NCI-H460 (cell line): ENCODE results near the gene USP53. TPM values are rescaled to one million over a fixed set of nuclear protein-coding genes. Genes with fewer than 3 reads are reported as not detected.
A peak's percentile ranks its signal among the peaks of the same experiment; 100 is the strongest.
"Not testable (repeated sequence)": the region's sequence is repeated elsewhere in the genome, so short reads cannot be mapped to it uniquely, and the experiment has no call there.

Source experiments
- DNase-seq: peaks from one replicate; pipeline ENCODE4 v3.0.0-alpha.2; 2016; ENCODE audit warnings: low read depth; ENCODE audit errors: extremely low read depth
- total RNA-seq: library from RNA; depleted of rRNA; stranded (reverse); fragments of >200 nt; shearing (Covaris generic); gene quantifications from 2 replicates; pipeline ENCODE4 v1.2.3, GENCODE V29; 2014

USP53 gene
- total RNA-seq, 1 experiment from 2014 or later, result 31.1 TPM

DNA sequence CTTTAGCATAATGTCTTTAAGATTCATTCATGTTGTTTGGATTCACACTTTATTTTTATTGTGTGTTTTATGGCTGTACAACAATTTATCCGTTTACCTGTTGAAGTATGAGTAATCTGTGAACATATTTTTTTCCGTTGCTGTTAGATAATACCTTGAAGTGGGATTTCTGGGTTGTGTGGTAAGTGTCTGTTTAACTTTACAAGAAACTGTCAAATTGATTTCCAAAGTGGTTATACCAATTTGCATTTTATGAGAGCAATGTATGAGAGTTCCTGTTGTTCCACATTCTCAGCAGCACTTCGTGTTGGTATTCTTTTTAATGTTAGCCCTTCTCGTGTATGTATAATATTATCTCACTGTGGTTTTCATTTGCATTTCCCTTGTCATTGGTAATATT lies 53.6 kb downstream of the USP53 start:
- no peak for DNase-seq

DNA sequence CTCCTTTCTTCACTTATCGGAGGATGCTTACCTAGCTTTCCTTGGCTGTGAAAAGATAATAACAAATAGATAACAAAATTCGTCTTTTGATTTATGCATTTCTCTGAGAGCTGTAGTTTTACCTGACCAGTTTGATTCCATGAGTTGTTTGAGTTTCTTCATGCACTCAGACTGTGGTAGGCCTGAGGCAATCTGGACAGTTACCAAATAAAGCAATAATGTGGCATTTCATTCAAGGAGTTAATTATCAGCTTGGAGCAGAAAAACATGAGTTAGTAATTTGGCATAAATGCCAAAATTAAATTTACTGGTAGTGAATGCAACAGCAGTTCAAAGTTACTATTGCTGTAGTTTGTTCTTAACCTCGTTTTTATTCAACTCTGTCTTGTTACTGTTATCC lies 56.0 kb downstream of the USP53 start:
- DNase-seq, result no peak

DNA sequence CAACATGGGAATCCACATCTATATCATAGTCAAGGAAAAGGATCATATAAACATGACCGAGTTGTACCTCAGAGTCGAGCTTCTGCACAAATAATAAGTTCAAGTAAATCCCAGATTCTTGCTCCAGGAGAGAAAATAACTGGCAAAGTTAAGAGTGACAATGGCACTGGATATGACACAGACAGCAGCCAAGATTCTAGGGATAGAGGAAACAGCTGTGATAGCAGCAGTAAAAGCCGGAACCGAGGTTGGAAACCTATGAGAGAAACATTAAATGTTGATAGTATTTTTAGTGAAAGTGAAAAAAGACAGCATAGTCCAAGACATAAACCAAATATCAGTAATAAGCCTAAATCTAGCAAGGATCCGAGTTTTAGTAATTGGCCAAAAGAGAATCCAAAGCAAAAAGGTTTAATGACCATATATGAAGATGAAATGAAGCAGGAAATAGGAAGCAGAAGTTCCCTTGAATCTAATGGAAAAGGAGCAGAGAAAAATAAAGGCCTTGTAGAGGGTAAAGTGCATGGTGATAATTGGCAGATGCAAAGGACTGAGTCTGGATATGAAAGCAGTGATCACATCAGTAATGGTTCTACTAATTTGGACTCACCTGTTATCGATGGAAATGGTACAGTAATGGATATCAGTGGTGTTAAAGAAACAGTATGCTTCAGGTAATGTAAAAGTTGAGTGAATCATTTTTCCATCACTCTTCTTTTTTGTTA lies 59.0 kb downstream of the USP53 start:
- no peak for DNase-seq

DNA sequence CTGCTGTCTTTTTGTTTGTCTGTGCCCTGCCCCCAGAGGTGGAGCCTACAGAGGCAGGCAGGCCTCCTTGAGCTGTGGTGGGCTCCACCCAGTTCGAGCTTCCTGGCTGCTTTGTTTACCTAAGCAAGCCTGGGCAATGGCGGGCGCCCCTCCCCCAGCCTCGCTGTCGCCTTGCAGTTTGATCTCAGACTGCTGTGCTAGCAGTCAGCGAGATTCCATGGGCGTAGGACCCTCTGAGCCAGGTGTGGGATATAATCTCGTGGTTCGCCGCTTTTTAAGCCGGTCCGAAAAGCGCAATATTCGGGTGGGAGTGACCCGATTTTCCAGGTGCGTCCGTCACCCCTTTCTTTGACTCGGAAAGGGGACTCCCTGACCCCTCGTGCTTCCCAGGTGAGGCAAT lies 67.0 kb downstream of the USP53 start:
- not testable (repeated sequence) for DNase-seq

DNA sequence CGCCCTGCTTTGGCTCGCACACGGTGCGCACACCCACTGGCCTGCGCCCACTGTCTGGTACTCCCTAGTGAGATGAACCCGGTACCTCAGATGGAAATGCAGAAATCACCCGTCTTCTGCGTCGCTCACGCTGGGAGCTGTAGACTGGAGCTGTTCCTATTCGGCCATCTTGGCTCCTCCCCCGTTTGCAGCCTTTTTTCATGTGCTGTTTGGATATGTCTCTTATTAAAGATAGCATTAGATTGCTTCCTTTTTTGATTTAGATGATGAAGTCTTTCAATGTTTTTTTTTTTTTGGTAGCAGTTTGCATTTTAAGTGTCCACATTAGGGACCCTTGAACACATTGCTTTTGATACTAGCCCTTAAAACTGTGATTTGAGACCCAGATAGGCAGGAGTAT lies 67.4 kb downstream of the USP53 start:
- DNase-seq, result not testable (repeated sequence)

DNA sequence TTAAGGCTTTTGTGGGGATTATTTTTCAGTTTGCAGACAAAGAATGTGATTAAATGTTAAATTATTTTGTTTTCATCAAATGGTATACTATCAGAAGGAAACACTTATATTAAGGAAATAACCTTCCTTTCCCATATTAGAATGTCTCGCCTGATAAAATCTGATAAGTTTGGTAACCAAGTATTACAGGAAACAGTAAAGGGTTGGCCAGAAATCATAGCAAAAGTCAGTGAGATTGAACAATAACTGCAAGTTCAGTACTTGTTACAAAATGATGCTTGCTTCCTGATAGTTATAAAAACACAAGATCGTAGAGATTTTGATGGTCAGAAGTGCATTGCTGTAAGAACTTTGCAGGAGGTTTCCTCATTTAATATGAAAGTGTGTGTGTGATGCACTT lies 68.9 kb downstream of the USP53 start:
- no peak for DNase-seq

DNA sequence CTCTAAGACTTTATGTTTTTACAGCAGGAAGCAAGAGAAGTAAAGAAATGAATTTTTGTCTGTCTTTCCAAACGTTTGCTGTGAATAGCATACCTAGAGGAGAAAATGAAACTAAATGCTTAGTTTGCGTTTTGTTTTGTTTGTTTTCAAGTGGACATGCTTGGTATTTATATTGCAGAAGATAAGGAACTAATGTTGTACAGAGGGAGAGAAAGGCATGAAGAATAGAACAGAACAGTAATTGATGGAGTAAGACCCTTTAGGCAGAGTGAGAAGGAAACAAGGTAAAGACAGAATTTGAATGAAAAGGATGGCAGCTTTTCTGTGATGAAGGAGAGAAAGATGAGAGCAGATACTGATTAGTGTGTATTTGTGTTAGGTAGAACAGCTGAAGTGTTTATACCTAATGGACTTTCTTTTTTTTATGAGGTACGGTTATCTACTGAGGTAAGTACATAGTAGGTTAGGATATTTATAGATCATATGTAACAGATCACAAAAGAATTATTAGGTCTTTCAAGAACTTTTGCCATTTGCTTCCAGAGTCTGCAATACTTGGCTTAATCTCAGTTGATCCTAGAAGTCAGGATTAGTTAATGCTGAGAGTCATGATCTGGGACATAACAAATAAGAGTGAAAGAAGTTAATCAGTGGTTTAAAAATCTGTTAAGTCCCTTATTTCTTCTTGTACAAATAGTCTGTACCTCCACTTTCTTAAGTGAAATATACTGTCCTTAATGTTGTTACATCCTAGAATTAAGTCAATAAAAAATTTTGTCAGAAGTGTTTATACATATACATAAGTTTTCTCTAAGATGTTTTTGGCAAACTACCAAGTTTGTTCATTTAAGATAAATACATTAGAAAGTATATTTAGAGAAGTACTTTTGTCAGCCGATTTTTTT lies 72.6 kb downstream of the USP53 start:
- DNase-seq, result no peak

DNA sequence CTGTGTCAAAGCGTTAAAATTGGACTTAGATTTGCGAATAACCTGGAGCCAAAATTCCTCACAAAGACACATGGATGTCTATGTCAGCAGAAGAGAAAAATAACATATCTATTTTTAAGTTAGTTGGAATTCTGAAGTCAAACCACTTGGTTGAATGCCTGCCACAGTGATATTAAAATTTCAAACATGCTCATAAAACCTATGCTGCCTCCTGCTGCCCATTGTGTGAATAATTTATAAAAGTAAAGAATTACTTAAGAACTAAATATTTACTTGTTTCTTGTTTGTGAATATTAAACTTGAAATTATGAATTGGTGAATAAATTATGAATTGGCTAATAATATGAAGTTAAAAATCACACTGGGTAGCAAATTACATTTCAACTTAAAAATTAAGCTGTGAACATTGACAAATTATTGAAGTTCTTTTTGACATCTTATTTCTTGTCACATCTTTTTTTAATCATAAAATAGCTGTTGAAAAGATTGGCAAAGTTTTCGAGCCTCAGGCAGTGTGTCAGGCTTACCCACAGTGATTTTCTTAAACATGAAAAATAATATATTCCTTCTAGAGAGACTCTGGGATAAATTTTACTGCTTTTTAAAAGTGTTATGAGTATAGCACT lies 74.0 kb downstream of the USP53 start:
- peak; percentile 40 for DNase-seq

DNA sequence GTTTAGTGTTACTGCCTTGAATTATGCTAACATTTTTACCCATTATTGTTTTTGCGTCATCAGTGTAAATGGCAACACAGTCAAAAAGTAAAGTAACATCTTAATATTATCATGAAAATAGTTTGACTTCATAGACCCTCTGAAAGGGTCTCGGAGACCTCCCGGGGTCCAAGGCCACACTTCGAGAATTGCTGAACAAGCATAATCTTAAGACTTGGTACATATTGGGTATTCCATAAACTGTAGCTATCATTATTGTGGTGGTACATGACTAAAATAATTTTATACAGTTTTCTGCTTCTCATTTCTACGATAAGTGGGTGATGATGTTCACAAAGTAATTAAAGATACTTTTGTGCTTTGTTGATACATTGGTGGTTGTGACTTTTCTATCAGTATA lies 76.8 kb downstream of the USP53 start:
- DNase-seq, result no peak

DNA sequence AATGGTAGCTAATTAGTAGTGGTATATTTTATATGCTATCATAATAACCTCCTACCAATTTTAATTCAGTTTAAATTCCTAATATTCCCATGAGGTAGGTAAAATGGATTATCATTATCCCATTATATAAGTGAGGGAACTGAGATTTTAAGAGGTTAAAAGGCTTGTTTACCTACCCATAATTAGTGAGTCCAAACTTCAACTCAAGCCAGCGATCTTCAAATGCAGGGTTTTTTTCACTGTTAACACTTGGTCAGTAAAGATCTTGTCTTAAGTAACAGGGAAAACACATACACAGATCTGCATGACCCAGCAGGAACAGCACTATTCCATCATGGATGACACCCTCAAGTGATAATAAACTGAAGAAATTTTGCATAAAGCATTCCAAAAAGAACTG lies 78.1 kb downstream of the USP53 start:
- DNase-seq, result no peak

DNA sequence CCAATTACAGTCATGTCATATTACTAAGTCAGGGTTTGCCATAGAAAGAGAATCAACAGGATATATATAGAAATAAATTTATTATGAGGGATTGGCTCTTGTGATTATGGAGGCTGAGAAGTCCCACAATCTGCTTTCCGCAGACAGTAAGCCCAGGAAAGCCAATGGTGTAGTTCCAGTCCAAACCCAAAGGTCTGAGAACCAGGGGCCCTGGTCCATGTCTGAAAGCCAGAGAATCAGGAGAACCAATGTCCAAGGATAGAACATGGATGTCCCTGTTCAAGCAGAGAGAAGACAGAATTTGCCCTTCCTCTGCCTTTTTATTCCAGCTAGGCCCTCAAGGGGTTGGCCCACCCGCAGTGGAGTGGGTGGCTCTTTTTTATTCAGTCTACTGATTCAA lies 83.8 kb downstream of the USP53 start:
- no peak for DNase-seq

DNA sequence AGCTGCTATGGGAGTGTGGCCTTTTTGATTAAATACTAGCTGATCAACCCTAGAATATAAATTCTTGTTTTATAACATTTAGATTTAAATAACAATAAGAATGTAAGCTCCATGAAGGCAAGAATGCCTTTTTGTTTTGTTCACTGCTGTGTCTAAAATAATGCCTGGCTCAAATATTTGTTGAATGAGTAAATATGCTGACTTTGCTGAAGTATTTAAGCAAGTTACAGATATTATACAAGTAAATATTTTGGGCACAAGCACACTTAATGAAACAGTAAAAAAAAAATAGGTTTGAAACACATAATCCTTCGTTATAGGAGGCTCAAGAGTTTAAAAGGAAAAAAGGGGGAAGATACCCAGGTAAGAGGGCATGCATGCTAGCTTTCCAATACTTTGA lies 85.3 kb downstream of the USP53 start:
- no peak for DNase-seq

DNA sequence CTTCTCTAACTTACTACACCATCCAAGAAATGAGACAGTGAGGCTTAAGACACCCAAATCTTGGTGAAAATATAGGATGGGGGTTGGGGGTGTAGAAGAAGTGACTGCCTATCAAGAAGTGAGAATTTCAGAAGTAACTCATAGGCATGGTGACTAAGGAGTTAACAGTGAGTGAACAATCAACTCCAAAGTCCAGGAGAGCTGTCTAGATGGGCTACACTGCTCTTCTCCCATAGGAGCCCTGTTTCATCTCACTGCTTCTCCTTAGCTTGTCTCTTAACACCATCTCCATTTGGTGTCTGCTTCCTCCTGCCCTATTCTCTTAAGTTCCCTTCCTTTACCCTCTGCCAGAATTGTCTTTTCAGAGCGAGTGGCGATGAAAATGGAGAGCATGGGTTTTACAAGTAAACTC lies 86.8 kb downstream of the USP53 start:
- DNase-seq, result no peak

DNA sequence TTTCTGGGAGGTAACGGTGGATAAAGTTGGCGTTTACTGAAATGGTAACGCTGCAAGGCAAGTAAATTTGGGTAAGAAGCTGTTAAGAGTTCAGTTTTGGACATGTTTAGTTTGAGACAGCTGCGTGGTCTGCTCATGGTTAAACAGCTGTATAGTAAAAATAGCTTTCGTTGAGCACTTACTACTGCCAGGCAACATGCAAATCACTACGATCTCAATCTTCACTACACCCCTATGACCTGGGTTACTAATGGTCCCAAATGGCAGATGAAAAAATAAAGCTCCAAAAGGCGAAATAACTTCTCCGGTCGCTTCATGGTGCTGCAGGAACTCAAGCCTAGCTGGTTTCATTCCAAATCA lies 87.2 kb downstream of the USP53 start:
- no peak for DNase-seq

DNA sequence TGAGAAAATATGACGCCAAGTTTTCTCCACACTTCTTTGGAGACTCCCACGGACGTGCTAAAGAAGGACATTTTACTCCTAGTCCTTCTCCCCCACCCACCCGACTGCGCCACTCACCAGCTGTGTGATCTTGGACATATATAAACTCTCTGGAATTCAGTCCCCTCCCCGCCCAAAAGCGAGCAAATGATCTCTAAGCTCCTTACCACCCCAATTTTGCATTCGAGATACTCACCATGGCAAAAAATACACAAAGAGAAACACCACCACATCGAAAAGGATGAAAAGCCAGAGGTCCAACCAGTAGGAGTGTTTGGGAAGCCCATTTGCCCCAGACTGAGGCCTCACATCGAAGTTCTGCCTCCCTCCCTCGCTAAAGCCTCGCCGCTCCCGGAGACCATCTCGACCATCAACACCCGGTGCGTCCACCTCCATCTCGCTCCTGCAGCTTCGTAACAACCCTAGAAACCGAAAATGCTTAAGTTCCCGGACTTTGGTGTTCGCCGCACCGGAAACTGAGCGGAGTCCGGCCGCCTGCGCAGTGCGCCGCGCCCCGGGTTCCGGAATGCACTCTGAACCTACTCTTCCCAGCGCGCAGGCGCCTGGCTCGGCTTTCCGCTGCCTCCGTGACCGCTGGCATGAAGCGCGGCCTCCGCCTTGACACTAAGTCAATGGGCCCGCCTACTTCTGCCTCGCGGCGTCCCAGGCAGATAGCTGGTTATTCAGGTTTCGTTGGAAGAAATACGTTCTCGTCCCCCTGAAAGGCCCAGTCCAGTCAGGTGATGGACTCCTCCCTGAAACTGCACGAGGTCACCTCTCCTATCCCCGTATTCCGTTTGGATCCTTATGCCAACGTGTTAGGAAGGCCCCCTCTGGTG lies 87.8 kb downstream of the USP53 start:
- peak; percentile 81 for DNase-seq

DNA sequence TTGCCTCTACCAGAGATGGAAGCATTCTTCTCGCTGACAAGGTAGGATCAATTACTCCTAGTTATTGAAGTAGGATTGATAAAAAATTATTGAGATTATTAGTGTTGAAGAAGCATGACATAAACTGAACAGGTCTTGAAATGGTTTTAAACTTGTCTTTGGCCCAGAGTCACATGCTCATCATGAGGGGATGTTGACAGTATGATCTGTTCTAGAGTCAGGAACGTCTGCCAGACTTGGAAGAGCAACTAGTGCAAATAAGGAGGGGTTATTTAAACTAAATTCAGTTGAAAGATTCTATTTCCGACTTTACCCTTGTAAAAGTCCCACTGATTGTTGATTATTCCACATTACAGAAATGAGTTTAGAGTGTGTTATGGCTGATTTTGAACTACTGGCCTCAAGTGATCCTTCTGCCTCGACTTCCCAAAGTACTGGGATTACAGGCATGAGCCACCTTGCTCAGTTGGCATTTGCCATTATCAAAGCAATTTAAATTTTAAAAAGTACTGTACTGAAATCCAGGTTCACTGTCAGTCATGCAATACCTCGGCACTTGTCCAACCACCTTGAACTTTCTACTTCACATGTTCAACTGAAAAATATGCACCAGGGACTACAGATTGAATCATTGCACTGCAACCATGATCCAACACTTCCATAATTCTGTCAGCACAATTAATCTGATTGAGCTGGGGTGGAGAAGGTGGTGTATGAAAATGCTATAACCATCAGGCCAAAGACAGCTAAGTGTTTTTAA lies 89.7 kb downstream of the USP53 start:
- no peak for DNase-seq

DNA sequence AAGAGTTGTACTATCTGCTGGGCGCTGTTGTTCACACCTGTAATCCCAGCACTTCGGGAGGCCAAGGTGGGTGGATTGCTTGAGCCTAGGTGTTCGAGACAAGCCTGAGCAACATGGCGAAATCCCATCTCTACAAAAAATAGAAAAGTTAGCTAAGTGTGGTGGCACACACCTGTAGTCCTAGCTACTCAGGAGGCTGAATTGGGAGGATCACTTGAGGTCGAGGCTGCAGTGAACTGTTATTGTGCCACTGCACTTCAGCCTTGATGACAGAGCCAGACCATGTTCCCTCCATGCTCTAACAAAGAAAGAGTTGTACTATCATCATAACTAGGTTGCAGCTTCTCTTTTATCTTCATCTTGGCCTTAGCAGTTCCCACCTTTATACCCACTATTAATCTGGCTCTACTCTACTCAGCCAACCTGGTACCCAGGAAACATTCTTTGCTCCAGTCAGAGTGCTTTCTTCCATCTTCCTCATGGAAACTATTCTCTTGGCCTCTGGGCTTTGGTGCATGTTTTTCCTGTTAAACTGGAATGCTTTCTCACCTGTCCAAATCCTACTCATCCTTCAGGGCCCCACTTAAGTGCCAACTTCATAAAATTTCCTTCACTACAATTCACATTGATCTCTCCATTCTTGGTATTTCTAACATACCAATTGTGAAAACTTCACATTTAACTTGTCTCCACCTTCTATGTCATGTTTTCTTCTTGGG lies 91.2 kb downstream of the USP53 start:
- DNase-seq, result no peak

DNA sequence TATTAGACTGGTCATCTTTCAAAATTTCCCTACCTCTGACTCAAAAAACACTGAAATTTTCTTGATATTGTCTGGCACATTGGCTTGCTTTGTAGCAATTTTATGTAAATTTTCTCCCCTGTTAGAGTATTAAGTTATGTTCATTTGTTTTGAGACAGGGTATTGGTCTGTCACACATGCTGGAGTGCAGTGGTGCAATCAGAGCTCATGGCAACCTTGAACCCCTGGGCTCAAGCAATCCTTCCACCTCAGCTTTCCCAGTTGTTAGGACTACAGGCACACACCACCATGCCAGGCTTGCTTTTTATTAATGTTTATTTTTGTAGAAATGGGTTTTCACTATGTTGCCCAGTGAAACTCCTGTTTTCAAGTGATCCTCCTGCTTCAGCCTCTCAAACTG lies 91.9 kb downstream of the USP53 start:
- DNase-seq, result no peak

DNA sequence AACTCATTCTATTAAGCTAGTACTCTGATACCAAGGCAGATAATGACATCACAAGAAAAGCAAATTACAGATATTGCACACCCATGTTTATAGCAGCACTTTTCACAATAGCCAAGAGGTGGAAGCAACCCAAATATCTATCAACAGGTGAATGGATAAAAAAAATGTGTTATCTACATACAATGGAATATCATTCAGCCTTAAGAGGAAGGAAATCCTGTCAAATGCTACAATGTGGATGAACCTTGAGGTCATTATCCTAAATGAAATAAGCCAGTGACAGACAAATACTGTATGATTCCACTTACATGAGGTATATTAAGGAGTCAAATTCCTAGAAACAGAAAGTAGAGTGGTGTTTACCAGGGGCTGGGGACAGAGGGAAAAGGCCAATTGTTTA lies 95.1 kb downstream of the USP53 start:
- no peak for DNase-seq
